GM21576 (cell line): ENCODE data around the gene FHAD1.
"Not testable (repeated sequence)": the region's sequence is repeated elsewhere in the genome, so short reads cannot be mapped to it uniquely, and the experiment has no call there.

Experiments
- ATAC-seq: cut with Tn5 transposase; IDR thresholded peaks from one replicate; pipeline ENCODE4 v1.9.1; 2021; ENCODE audit warnings: mild to moderate bottlenecking, moderate library complexity; ENCODE audit not compliant: unreplicated experiment

FHAD1 gene

GRCh38 chr1:15430787-15431570 is 184.0 kb downstream of the FHAD1 start:
- ATAC-seq = no peak

GRCh38 chr1:15431571-15431948 is 184.5 kb downstream of the FHAD1 start:
- no peak for ATAC-seq

- no peak for ATAC-seq
These were observed 185.3 kb downstream of the FHAD1 start for GRCh38 chr1:15432324-15432723.

- ATAC-seq = no peak
These were observed 186.4 kb downstream of the FHAD1 start for GRCh38 chr1:15433471-15433870.

GRCh38 chr1:15434739-15435138 is 187.7 kb downstream of the FHAD1 start:
- ATAC-seq = not testable (repeated sequence)

GRCh38 chr1:15435239-15436077 is 188.4 kb downstream of the FHAD1 start:
- no peak for ATAC-seq

GRCh38 chr1:15436881-15437442 is 189.9 kb downstream of the FHAD1 start:
- ATAC-seq = no peak

- ATAC-seq = no peak
These were observed 192.3 kb downstream of the FHAD1 start for GRCh38 chr1:15439325-15439724.

GRCh38 chr1:15440357-15440756 is 193.3 kb downstream of the FHAD1 start:
- no peak for ATAC-seq

- no peak for ATAC-seq
These were observed 194.2 kb downstream of the FHAD1 start for GRCh38 chr1:15441247-15441646.

GRCh38 chr1:15442119-15442518 is 195.1 kb downstream of the FHAD1 start:
- no peak for ATAC-seq

GRCh38 chr1:15442759-15443158 is 195.7 kb downstream of the FHAD1 start:
- no peak for ATAC-seq

GRCh38 chr1:15443281-15443680 is 196.3 kb downstream of the FHAD1 start:
- no peak for ATAC-seq

- no peak for ATAC-seq
These were observed 197.7 kb downstream of the FHAD1 start for GRCh38 chr1:15444468-15445389.

GRCh38 chr1:15445390-15446122 is 198.5 kb downstream of the FHAD1 start:
- ATAC-seq = no peak

- no peak for ATAC-seq
These were observed 199.2 kb downstream of the FHAD1 start for GRCh38 chr1:15446212-15446611.
